Measurements from ENCODE around the gene IFIH1.

IFIH1 gene

GRCh38 chr2:162308747-162309503 lies 9.6 kb downstream of the IFIH1 start:
- no peak for DNase-seq

GRCh38 chr2:162305901-162306300 lies 12.6 kb downstream of the IFIH1 start:
- no peak for DNase-seq

GRCh38 chr2:162301877-162302276 lies 16.6 kb downstream of the IFIH1 start:
- DNase-seq: no peak

GRCh38 chr2:162301151-162301804 lies 17.2 kb downstream of the IFIH1 start:
- peak; percentile 12 for DNase-seq

GRCh38 chr2:162300266-162300665 lies 18.2 kb downstream of the IFIH1 start:
- no peak for DNase-seq

- no peak for DNase-seq
Observed at GRCh38 chr2:162298669-162299335, 19.7 kb downstream of the IFIH1 start.

- DNase-seq: peak; percentile 48
Observed at GRCh38 chr2:162297925-162298552, 20.4 kb downstream of the IFIH1 start.

- DNase-seq: no peak
Observed at GRCh38 chr2:162295009-162295408, 23.5 kb downstream of the IFIH1 start.

GRCh38 chr2:162293122-162293786 lies 25.2 kb downstream of the IFIH1 start:
- DNase-seq: no peak

- DNase-seq: no peak
Observed at GRCh38 chr2:162291748-162292147, 26.7 kb downstream of the IFIH1 start.

GRCh38 chr2:162282765-162283425 lies 35.6 kb downstream of the IFIH1 start:
- no peak for DNase-seq

GRCh38 chr2:162280654-162281053 lies 37.8 kb downstream of the IFIH1 start:
- DNase-seq: no peak

- DNase-seq: no peak
Observed at GRCh38 chr2:162277381-162277780, 41.1 kb downstream of the IFIH1 start.

- no peak for DNase-seq
Observed at GRCh38 chr2:162267996-162268395, 50.5 kb downstream of the IFIH1 start.

GRCh38 chr2:162267496-162267895 lies 51.0 kb downstream of the IFIH1 start:
- DNase-seq: no peak

- DNase-seq: no peak
Observed at GRCh38 chr2:162266460-162266760, 52.1 kb downstream of the IFIH1 start.

GRCh38 chr2:162265666-162266459 lies 52.6 kb downstream of the IFIH1 start:
- no peak for DNase-seq

GRCh38 chr2:162261032-162261945 lies 57.2 kb downstream of the IFIH1 start:
- DNase-seq: peak; percentile 38

GRCh38 chr2:162258686-162259085 lies 59.8 kb downstream of the IFIH1 start:
- no peak for DNase-seq

GRCh38 chr2:162258169-162258568 lies 60.3 kb downstream of the IFIH1 start:
- no peak for DNase-seq

- no peak for DNase-seq
Observed at GRCh38 chr2:162257425-162257824, 61.1 kb downstream of the IFIH1 start.

Measured in GDM1 (cell line).